GM08714 (cell line): ENCODE results near the gene NCAPG2.
"Not testable (repeated sequence)": the region's sequence is repeated elsewhere in the genome, so short reads cannot be mapped to it uniquely, and the experiment has no call there.

Experiments
- H3K4me3 ChIP-seq: fragments of 200-500 bp; sonication (Bioruptor generic); 2 replicates; pipeline ENCODE4 v1.5.1; 2014; ENCODE audit warnings: mild to moderate bottlenecking, low read length, inconsistent platforms
- ZNF274 ChIP-seq: IDR thresholded peaks from 2 replicates; pipeline ENCODE4 v1.6.1; 2012; ENCODE audit warnings: mild to moderate bottlenecking, low read depth, low read length

NCAPG2 gene

DNA sequence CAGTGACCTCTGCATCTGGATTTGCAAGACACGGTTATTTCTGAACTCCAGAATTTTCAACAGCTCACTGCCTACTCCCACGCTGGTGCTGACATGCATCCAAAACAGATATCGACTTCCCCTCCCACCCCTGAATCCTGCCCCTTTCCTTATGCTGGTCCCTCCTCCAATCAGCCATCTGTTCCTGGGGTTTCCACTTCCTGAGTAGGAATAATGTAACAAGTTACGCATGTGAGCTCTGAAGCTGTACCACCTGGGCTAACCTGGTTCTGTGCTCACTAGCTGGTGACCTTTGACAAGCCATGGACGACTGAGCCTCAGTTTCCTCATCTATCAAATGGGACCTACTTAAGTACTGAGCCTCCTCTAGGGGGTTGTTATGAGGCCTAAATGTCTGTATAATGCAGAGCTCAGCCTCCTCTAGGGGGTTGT lies 1.7 kb upstream of the NCAPG2 start:
- TF ChIP-seq ZNF274: no peak
- H3K4me3 ChIP-seq: no peak overlapping the region

DNA sequence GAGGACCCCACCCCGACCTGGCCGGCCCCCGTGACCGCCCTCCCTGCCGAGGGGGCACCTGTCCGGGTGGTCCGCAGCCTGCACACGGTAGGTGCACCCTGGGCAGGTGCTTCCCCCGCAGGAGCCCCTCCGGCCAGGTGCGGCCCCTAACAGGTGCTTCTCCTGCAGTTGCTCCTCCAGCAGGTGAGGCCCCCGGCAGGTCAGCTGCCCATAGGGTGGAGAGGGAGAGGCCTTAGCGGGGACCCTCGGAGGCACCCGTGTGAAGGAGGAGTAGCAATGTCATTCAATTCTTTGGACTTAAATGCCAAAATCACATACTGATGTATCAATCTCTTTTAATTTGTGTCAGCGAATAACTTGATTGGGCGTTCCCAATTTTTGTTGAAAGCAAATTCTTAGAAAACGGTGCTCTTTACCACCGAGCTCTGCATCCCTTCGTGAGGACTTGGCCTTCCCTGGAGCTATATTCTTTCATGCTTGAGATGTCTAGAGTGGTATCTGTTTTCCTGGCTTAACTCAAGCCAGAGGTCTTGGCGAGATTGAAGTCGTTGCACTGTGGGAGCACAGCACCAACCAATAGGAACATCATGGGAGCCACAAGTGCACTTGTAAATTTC lies 738 bp upstream of the NCAPG2 start:
- no peak for TF ChIP-seq ZNF274
- H3K4me3 ChIP-seq: peak overlapping the region; percentile 96

DNA sequence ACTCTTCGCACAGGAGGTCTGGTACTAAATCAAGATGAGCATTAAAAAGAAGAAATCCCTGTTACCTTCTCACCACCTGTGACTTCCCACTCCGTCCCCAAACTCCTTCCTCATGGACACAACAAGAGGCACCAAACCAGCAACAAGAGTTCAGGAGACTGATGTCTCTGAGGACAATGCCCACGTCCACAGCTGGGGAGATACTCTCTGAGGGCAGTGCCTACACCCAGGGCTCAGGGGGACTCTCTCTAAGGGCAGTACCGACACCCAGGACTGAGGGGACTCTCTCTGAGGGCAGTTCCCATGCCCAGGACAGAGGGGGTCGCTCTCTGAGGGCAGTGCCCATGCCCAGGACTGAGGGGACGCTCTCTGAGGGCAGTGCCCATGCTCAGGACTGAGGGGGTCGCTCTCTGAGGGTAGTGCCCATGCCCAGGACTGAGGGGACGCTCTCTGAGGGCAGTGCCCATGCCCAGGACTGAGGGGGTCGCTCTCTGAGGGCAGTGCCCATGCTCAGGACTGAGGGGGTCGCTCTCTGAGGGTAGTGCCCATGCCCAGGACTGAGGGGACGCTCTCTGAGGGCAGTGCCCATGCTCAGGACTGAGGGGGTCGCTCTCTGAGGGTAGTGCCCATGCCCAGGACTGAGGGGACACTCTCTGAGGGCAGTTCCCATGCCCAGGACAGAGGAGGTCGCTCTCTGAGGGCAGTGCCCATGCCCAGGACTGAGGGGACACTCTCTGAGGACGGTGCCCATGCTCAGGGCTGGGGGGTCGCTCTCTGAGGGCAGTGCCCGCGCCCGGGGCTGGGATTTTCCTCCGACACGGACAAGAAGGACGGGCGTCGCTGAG lies 703 bp downstream of the NCAPG2 start:
- H3K4me3 ChIP-seq: peak overlapping the region; percentile 84

GRCh38 chr7:158702944-158703343 lies 1.7 kb downstream of the NCAPG2 start:
- H3K4me3 ChIP-seq: no peak overlapping the region

DNA sequence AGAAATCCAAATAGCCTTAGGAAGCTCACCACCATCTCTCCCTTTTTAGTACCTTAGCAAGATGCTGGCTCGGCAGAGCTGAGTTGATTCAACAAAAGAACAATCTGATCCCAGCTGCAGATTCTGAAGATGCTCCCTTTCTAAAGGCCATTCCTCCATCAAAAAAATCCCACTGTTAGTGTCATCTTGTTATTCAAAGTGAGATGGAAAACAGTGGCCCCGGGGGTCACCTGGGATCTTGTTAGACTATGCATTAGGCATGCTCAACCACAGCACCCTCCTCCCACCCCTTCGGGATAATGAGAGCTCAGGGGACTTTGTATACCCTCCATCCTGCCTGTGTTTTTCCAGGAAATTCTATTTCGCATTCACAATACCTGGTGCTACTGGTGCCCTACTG lies 2.4 kb downstream of the NCAPG2 start:
- TF ChIP-seq ZNF274: no peak
- 0 out of 2 replicates have a peak overlapping the region, but pooled peaks have one; percentile 27 for H3K4me3 ChIP-seq

More at GRCh38 chr7:158702944-158703343, 1.7 kb downstream of the NCAPG2 start:
- TF ChIP-seq ZNF274: no peak

DNA sequence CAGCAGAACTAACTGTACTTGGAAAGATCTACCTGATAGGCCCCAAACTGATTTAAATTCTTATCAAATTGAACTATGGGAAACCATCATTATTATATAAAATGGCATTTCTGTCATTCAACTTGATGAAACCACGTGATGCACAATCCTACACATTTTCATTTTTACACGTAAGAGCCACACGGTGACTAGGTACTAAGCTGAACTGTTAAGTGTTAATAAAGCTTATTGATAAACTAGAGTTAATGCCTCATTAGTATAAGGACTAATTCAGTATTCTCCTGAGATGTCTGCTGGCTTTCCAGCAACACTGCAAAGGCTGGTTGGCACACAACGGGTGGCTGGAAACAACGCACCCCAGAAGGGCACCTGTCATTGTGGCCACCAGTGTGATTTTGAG lies 4.6 kb downstream of the NCAPG2 start:
- no peak for TF ChIP-seq ZNF274
- no peak overlapping the region for H3K4me3 ChIP-seq

DNA sequence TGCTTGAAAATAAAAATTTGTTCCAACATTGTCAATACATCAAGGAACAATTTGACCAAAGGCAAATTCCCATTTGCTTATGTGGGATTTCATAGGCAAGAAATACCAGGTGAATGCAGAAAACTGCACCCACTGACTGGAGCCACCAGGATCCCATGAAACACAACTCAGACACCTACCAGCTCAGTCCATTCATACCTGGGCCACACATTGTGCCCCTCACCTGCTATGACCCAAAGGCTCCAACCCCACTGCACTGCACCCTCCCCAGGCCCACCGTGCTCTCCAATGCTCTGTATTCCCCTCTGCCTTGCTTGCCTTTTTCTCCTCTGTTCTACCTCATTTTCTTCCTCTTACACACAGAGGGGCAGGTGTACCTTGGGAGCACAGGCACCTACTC lies 5.3 kb downstream of the NCAPG2 start:
- no peak for TF ChIP-seq ZNF274
- H3K4me3 ChIP-seq: no peak overlapping the region

GRCh38 chr7:158698657-158699195 lies 5.9 kb downstream of the NCAPG2 start:
- H3K4me3 ChIP-seq: no peak overlapping the region
- TF ChIP-seq ZNF274: no peak

GRCh38 chr7:158697597-158697996 lies 7.0 kb downstream of the NCAPG2 start:
- not testable (repeated sequence) for H3K4me3 ChIP-seq

DNA sequence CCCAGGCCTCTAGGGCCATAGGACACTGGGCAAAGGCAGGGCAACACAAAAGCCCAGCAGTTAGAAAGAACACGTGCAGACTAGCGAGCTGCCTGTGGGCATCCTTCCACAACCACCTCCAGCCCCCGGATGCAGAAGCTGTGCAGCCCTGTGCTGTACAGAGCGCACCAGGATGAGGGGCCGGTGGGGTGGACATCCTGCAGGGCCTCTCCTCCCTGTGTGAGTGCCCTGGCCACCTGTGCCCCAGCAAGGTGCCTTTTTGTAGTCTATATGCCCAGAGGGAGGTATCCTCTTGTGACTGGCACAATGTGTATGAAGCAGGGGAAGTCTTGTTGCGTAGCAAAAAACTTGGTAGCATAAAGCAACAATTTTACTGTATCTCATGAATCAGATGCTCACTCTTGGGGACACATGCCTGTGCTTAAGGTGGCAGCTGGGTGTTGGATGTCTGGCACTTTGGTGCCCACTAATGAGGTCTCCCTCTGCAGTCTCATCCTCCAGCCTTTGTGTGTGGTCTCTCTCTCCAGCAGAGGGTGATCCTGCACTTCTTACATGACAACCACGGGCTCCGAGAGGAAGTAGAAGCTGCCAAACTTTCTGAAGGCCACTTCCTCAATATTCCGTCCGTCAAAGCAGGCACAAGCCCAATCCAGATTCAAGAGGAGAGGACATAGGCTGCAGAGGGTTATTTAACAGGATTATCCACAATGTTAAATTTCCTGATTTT lies 8.7 kb downstream of the NCAPG2 start:
- H3K4me3 ChIP-seq: no peak overlapping the region
- no peak for TF ChIP-seq ZNF274

DNA sequence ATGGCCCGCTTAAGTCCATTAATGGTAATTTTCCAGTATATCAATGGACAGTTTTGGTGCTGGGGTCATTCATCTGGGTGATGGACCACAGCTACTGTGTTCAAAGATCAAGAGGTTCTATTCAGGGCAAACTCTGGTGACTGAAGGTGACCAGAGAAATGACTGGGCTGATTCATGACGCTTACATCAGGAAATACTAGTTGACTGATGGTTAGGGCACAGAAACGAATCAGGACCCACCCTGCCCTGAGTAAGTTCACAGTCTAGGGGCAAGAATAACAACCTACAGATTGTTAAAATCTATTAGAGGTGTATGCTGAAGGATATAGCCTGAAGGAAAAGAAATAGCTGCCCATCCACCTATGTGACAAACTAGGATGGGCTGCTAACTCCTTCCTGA lies 9.5 kb downstream of the NCAPG2 start:
- TF ChIP-seq ZNF274: no peak
- H3K4me3 ChIP-seq: no peak overlapping the region

- no peak for TF ChIP-seq ZNF274
- no peak overlapping the region for H3K4me3 ChIP-seq
Observed at GRCh38 chr7:158694650-158695049, 10.0 kb downstream of the NCAPG2 start.

DNA sequence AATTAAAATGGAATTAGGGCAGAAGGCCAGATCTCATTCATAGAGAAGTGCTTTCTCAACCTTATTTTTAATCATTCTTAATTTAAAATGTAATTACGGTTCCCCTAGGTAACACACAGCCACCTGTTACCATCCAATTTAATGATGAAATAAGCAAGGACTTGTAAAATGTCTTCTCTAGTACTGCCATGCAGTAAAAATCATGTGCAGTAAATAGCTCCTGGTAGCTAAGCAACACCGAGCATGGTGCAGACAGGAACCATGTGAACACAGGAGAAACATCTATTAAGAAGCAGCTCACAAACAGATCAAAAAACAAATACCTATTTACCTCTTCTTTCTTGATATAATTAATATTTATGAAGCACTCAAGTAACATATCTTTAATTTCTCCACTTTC lies 15.1 kb downstream of the NCAPG2 start:
- no peak for TF ChIP-seq ZNF274
- no peak overlapping the region for H3K4me3 ChIP-seq

- no peak for TF ChIP-seq ZNF274
- no peak overlapping the region for H3K4me3 ChIP-seq
Observed at GRCh38 chr7:158687406-158687805, 17.2 kb downstream of the NCAPG2 start.

- no peak for TF ChIP-seq ZNF274
- no peak overlapping the region for H3K4me3 ChIP-seq
Observed at GRCh38 chr7:158685693-158686092, 18.9 kb downstream of the NCAPG2 start.
